GM10248 (cell line): Measurements from ENCODE around the gene PCCB.
"Not testable (repeated sequence)": the region's sequence is repeated elsewhere in the genome, so short reads cannot be mapped to it uniquely, and the experiment has no call there.

ENCODE experiments used
- CTCF ChIA-PET: fragments of 300-600 bp; sonication (Branson Sonifier 250); formaldehyde crosslinking; extraction: SDS; loops from one replicate; lab custom pipeline; 2021; ENCODE audit warnings: antibody characterized with exemption; lab: Yijun Ruan, JAX
- POLR2A ChIA-PET: fragments of 350-650 bp; sonication (Branson Sonifier 250); formaldehyde crosslinking; extraction: SDS; loops from one replicate; lab custom pipeline; 2020; ENCODE audit warnings: antibody characterized with exemption; lab: Yijun Ruan, JAX
- DNase-seq: peaks from one replicate; pipeline ENCODE4 v3.0.0; 2012; ENCODE audit errors: extremely low spot score
- CTCF ChIP-seq: IDR thresholded peaks from 2 replicates; pipeline ENCODE4 v1.5.1; 2012; ENCODE audit warnings: mild to moderate bottlenecking, low read depth; ENCODE audit errors: extremely low read depth, missing control alignments, control extremely low read depth

PCCB gene

GRCh38 chr3:136267235-136267634 is 17.1 kb downstream of the PCCB start:
- no peak for TF ChIP-seq CTCF
- ChIA-PET CTCF (interaction anchor here (1.2 to 2.0 kb wide), 4 partner anchors 13 to 747 kb away, joined by 3 to 6 read pairs (median 4); partner anchors contain the start of gene STAG1), POLR2A (no interaction called here)
- DNase-seq = no peak

GRCh38 chr3:136270179-136270578 is 20.0 kb downstream of the PCCB start:
- TF ChIP-seq CTCF = no peak
- DNase-seq = peak; percentile 25
- ChIA-PET POLR2A (no interaction called here), CTCF (interaction anchor here (1.3 to 2.0 kb wide), 2 partner anchors 11 to 12 kb away, joined by 3 to 5 read pairs; no protein-coding TSS in a partner anchor)

DNA sequence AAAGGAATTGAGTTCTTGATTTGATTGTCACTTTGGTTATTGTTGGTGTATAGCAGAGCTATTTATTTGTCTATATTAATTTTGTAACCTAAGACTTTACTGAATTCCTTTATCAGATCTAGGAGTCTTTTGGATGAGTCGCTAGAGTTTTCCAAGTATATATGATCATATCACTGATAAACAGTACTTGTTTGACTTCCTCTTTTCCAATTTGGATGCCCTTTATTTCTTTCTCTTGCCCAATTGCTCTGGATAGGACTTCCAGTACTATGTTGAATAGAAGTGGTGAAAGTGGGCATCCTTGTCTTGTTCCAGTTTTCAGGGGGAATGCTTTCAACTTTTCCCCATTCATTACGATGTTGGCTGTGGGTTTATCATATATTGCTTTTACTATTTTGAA is 21.5 kb downstream of the PCCB start:
- CTCF ChIA-PET = interaction anchor here (1.2 to 2.0 kb wide), 2 partner anchors 11 to 15 kb away, joined by 3 to 5 read pairs; no protein-coding TSS in a partner anchor

GRCh38 chr3:136276049-136276755 is 26.1 kb downstream of the PCCB start:
- DNase-seq = no peak
- POLR2A ChIA-PET = no interaction called here
- CTCF ChIA-PET = interaction anchor here (1.1 to 3.5 kb wide), 3 partner anchors 15 to 476 kb away, joined by 4 to 12 read pairs (median 4); partner anchors contain the start of gene STAG1
- no peak for TF ChIP-seq CTCF

More for the DNA sequence above, 21.5 kb downstream of the PCCB start:
- POLR2A ChIA-PET, DNase-seq: not testable (repeated sequence)

GRCh38 chr3:136277115-136277514 is 27.0 kb downstream of the PCCB start:
- CTCF ChIA-PET = interaction anchor here (1.0 to 3.5 kb wide), 5 partner anchors 14 to 475 kb away, joined by 3 to 12 read pairs (median 4); partner anchors contain the start of gene STAG1
- POLR2A ChIA-PET = no interaction called here
- DNase-seq = no peak
- no peak for TF ChIP-seq CTCF

GRCh38 chr3:136277634-136278033 is 27.5 kb downstream of the PCCB start:
- DNase-seq = no peak
- TF ChIP-seq CTCF = no peak
- CTCF ChIA-PET = interaction anchor here (1.0 to 1.2 kb wide), 2 partner anchors 30 to 475 kb away, joined by 3 to 5 read pairs; partner anchors contain the start of gene STAG1
- POLR2A ChIA-PET = no interaction called here

- CTCF ChIA-PET = no interaction called here
- no peak for DNase-seq
- POLR2A ChIA-PET = no interaction called here
- TF ChIP-seq CTCF = no peak
Observed at GRCh38 chr3:136279092-136279491, 29.0 kb downstream of the PCCB start.
